Esophagus squamous epithelium (tissue), 5 donors: ENCODE results near the gene RMI1. TPM values are rescaled to one million over a fixed set of nuclear protein-coding genes. Genes with fewer than 3 reads are reported as not detected.
A peak's percentile ranks its signal among the peaks of the same experiment; 100 is the strongest.

Experiments used
- DNase-seq: peaks from one replicate; lab custom pipeline; 2025; lab: John Stamatoyannopoulos, UW
- H3K27ac ChIP-seq, 4 donors: fragments of 200-600 bp; sonication (generic); one replicate each; pipeline ENCODE4 v1.5.1; 2016 to 2019; ENCODE audit warnings: mild to moderate bottlenecking in 1 of 4
- H3K27me3 ChIP-seq, 4 donors: fragments of 200-600 bp; sonication (generic); 1 replicate in 3 of 4; 2 replicates in 1 of 4; pipeline versions ENCODE4 v1.5.1 to v1.6.0; 2017 to 2021; ENCODE audit warnings: antibody characterized with exemption in 1 of 4
- H3K36me3 ChIP-seq, 3 donors: fragments of 200-600 bp; sonication (generic); one replicate each; pipeline ENCODE4 v1.5.1; 2016 to 2019
- H3K4me1 ChIP-seq, 3 donors: fragments of 200-600 bp; sonication (generic); one replicate each; pipeline ENCODE4 v1.5.1; 2017 to 2019
- H3K4me3 ChIP-seq, 4 donors: fragments of 200-600 bp; sonication (generic); 1 replicate in 3 of 4; 2 replicates in 1 of 4; pipeline ENCODE4 v1.5.1; 2016 to 2019; ENCODE audit warnings: mild to moderate bottlenecking in 2 of 4, moderate library complexity in 1 of 4
- H3K9me3 ChIP-seq, 3 donors: fragments of 200-600 bp; sonication (generic); one replicate each; pipeline ENCODE4 v1.5.1; 2016 to 2019
- CTCF ChIP-seq, 6 experiments: fragments of 450-650 bp in 4 of 6; fragments of 200-600 bp in 2 of 6; sonication (generic) in 2 of 6; IDR thresholded peaks; one replicate each; pipeline ENCODE4 v1.5.1; 2016 to 2019; ENCODE audit warnings: antibody characterized with exemption in 6 of 6, mild to moderate bottlenecking in 4 of 6, moderate library complexity in 4 of 6
- POLR2A ChIP-seq, 4 donors: fragments of 450-650 bp; IDR thresholded peaks; one replicate each; pipeline ENCODE4 v1.6.1; 2017; ENCODE audit warnings: antibody characterized with exemption in 4 of 4, mild to moderate bottlenecking in 4 of 4, moderate library complexity in 3 of 4
- WGBS, 2 donors: methylation state at CpG; one replicate each; pipeline ENCODE4 v1.1.5; 2018; 5-methylcytosine and 5-hydroxymethylcytosine counted together
- intact Hi-C: fragments of 100-400 bp; cut with DNase I; formaldehyde crosslinking; loops from one replicate; pipeline ENCODE4 v1.15.0; 2022
- total RNA-seq, 4 donors: library from RNA; depleted of rRNA; stranded (reverse); fragments of >200 nt; gene quantifications; one replicate each; pipeline ENCODE4 v1.1.0, GENCODE V29; 2016
- donor health status: DM: yes; HTN: yes; CAD: no.

The RMI1 gene
- total RNA-seq, 4 donors from 2014 or later, result 2.8 to 7.3 (median 5.9) TPM

GRCh38 chr9:83986195-83986594 lies 5.6 kb downstream of the RMI1 start:
- no peak for TF ChIP-seq CTCF (IDR thresholded peaks at IDR 0.05)
- TF ChIP-seq POLR2A (IDR thresholded peaks at IDR 0.05), result no peak
- no peak overlapping the region for H3K27ac ChIP-seq
- peaks cover 0 to 36% (median 3%) of the 10 kb centered on the region in 3 donors for H3K4me1 ChIP-seq

GRCh38 chr9:83986765-83987401 lies 6.3 kb downstream of the RMI1 start:
- peaks cover 0 to 29% (median 0%) of the 10 kb centered on the region in 3 donors for H3K4me1 ChIP-seq
- intact Hi-C loops, result no loop called here
- H3K4me3 ChIP-seq, result no peak overlapping the region
- WGBS, 2 donors, result 55 to 63% methylated on average over 8 to 11 of the region's 11 CpGs
- no peaks in the 10 kb centered on the region for H3K9me3 ChIP-seq
- DNase-seq, result no peak
- peak overlapping the region in 1 of 4 donors; percentile 20 for H3K27ac ChIP-seq
- no peaks in the 10 kb centered on the region for H3K27me3 ChIP-seq
- H3K36me3 ChIP-seq, result peaks cover 0 to 10% (median 0%) of the 10 kb centered on the region in 3 donors
- TF ChIP-seq POLR2A (IDR thresholded peaks at IDR 0.05) (no peak), CTCF (IDR thresholded peaks at IDR 0.05) (no peak)

More at GRCh38 chr9:83986195-83986594, 5.6 kb downstream of the RMI1 start:
- peaks cover 0 to 10% (median 0%) of the 10 kb centered on the region in 3 donors for H3K36me3 ChIP-seq
- DNase-seq, result no peak
- intact Hi-C loops, result no loop called here
- H3K4me3 ChIP-seq, result no peak overlapping the region
- H3K27me3 ChIP-seq, result no peaks in the 10 kb centered on the region
- H3K9me3 ChIP-seq, result no peaks in the 10 kb centered on the region
- 79 to 85% methylated on average over 3 of the region's 3 CpGs for WGBS, 2 donors

- no peak for DNase-seq
- H3K27me3 ChIP-seq, result no peaks in the 10 kb centered on the region
- H3K4me1 ChIP-seq, result peaks cover 0 to 24% (median 0%) of the 10 kb centered on the region in 3 donors
- TF ChIP-seq CTCF (IDR thresholded peaks at IDR 0.05), result no peak
- TF ChIP-seq POLR2A (IDR thresholded peaks at IDR 0.05), result no peak
- intact Hi-C loops, result no loop called here
- H3K36me3 ChIP-seq, result peaks cover 0 to 10% (median 0%) of the 10 kb centered on the region in 3 donors
- H3K27ac ChIP-seq, result peak overlapping the region in 1 of 4 donors; percentile 20
- H3K9me3 ChIP-seq, result no peaks in the 10 kb centered on the region
- WGBS, 2 donors, result 94 to 97% methylated on average over 1 of the region's 1 CpG
- H3K4me3 ChIP-seq, result no peak overlapping the region
These were observed 6.8 kb downstream of the RMI1 start for GRCh38 chr9:83987402-83987791.

- TF ChIP-seq CTCF (IDR thresholded peaks at IDR 0.05) (no peak), POLR2A (IDR thresholded peaks at IDR 0.05) (no peak)
- no peak for DNase-seq
- Histone ChIP-seq H3K9me3 (no peaks in the 10 kb centered on the region), H3K27me3 (no peaks in the 10 kb centered on the region), H3K4me1 (peaks cover 0 to 15% (median 0%) of the 10 kb centered on the region in 3 donors), H3K36me3 (peaks cover 0 to 10% (median 0%) of the 10 kb centered on the region in 3 donors), H3K4me3 (no peak overlapping the region), H3K27ac (no peak overlapping the region)
- intact Hi-C loops, result no loop called here
- WGBS, 2 donors, result 72 to 81% methylated on average over 2 of the region's 2 CpGs
These were observed 7.8 kb downstream of the RMI1 start for GRCh38 chr9:83988411-83988810.

GRCh38 chr9:83991355-83991754 lies 10.8 kb downstream of the RMI1 start:
- TF ChIP-seq CTCF (IDR thresholded peaks at IDR 0.05) (no peak), POLR2A (IDR thresholded peaks at IDR 0.05) (no peak)
- Histone ChIP-seq H3K4me1 (peaks cover 0 to 12% (median 0%) of the 10 kb centered on the region in 3 donors), H3K9me3 (no peaks in the 10 kb centered on the region), H3K27me3 (no peaks in the 10 kb centered on the region), H3K4me3 (no peak overlapping the region), H3K36me3 (peaks cover 0 to 10% (median 0%) of the 10 kb centered on the region in 3 donors), H3K27ac (no peak overlapping the region)
- no peak for DNase-seq
- 89 to 100% methylated on average over 1 of the region's 1 CpG for WGBS, 2 donors
- intact Hi-C loops, result no loop called here
